Body of pancreas (tissue), 4 donors: ENCODE results near the gene PIANP.

Experiments used
- POLR2A ChIP-seq, 3 donors: fragments of 450-650 bp; IDR thresholded peaks; one replicate each; pipeline ENCODE4 v1.6.1; 2016; ENCODE audit warnings: antibody characterized with exemption in 3 of 3, mild to moderate bottlenecking in 2 of 3
- TF ChIP-seq, protein P1 (sequence below), 7 experiments: fragments of 450-650 bp in 4 of 7; fragments of 200-600 bp in 3 of 7; sonication (generic) in 3 of 7; IDR thresholded peaks; one replicate each; pipeline ENCODE4 v1.5.1; 2016 to 2019; ENCODE audit warnings: antibody characterized with exemption in 7 of 7

GRCh38 chr12:6729186-6729585, 28.6 kb upstream of the PIANP start:
- TF ChIP-seq, protein P1, sequence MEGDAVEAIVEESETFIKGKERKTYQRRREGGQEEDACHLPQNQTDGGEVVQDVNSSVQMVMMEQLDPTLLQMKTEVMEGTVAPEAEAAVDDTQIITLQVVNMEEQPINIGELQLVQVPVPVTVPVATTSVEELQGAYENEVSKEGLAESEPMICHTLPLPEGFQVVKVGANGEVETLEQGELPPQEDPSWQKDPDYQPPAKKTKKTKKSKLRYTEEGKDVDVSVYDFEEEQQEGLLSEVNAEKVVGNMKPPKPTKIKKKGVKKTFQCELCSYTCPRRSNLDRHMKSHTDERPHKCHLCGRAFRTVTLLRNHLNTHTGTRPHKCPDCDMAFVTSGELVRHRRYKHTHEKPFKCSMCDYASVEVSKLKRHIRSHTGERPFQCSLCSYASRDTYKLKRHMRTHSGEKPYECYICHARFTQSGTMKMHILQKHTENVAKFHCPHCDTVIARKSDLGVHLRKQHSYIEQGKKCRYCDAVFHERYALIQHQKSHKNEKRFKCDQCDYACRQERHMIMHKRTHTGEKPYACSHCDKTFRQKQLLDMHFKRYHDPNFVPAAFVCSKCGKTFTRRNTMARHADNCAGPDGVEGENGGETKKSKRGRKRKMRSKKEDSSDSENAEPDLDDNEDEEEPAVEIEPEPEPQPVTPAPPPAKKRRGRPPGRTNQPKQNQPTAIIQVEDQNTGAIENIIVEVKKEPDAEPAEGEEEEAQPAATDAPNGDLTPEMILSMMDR (IDR thresholded peaks at IDR 0.05) = no peak
- no peak for TF ChIP-seq POLR2A (IDR thresholded peaks at IDR 0.05)
